Head of caudate nucleus (tissue), 42 donors: ENCODE measurements around the gene SPAG16.

Experiments used
- DNase-seq, 42 donors: peaks; one replicate each; pipeline versions ENCODE4 v3.0.0 to v3.0.0-alpha.2; 2020 to 2021; ENCODE audit warnings: mixed read lengths in 7 of 42
- intact Hi-C: fragments of 100-400 bp; cut with DNase I; formaldehyde crosslinking; loops from one replicate; pipeline ENCODE4 v1.15.0; 2022

Gene SPAG16

GRCh38 chr2:214169281-214169680, 885.0 kb downstream of the SPAG16 start:
- intact Hi-C loops: no loop called here
- DNase-seq: no peak

DNA sequence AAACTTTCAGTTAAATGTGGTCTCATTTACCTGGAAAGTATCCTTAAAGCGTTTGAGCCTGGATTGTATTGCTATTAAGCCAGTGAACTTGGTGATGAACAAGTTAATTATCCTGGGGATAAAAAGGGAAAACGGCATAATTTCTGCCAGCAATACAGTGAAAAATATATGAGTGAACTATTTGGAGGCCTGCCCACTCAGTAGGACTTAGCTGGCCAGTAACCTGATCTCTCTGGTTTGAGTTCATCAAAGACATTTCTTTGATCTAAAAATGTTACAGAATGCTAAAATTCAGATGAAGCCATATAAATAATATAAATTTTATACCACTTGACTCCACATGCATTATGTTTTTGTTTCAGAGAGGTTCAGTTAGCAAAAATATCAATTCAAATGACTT, 885.5 kb downstream of the SPAG16 start:
- intact Hi-C loops: no loop called here

GRCh38 chr2:214174563-214174962, 890.3 kb downstream of the SPAG16 start:
- DNase-seq: no peak
- intact Hi-C loops: no loop called here

More for the DNA sequence above, 885.5 kb downstream of the SPAG16 start:
- no peak for DNase-seq

DNA sequence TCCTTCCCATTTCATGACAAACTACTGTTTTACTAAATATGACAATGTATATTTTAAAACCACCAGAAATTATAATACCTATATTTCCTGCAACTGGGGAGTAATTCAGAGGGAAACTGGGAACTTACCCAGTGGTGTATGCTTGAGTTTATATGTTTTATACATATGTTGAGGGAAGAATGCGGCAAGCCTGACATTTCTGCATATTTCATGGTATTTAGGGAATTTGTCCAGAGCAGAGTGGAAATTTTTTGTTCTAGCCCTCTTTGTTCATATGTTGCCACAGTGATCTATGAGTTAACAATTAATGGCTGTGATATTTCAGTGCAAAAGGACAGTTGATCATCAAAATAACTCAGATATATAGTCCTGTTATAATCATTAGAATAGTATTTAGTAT, 895.8 kb downstream of the SPAG16 start:
- DNase-seq: no peak
- intact Hi-C loops: no loop called here

- intact Hi-C loops: no loop called here
- no peak for DNase-seq
Observed at GRCh38 chr2:214180686-214181085, 896.4 kb downstream of the SPAG16 start.

DNA sequence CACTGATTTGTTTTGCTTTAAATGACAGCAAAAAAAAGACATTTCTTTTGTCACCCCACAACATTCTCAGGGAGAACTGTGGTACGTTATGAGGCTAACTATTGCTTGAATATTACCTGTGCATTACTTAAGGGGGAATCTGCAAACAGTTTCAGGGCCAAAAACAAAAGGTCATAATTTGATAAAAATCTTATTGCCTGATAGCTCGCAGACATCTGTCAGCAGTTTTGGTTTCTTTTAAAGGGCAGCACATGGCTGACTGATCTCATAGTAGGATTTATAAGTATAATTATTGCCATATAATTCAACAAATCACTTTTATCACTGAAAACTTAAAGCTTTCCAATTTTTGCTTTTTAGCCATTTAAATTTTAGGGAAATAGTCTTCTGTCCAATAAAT, 900.2 kb downstream of the SPAG16 start:
- intact Hi-C loops: no loop called here

GRCh38 chr2:214185546-214185945, 901.3 kb downstream of the SPAG16 start:
- intact Hi-C loops: no loop called here
- no peak for DNase-seq

More for the DNA sequence above, 900.2 kb downstream of the SPAG16 start:
- no peak for DNase-seq

- intact Hi-C loops: no loop called here
- no peak for DNase-seq
Observed at GRCh38 chr2:214192711-214193110, 908.4 kb downstream of the SPAG16 start.

- intact Hi-C loops: no loop called here
- no peak for DNase-seq
Observed at GRCh38 chr2:214193943-214194342, 909.7 kb downstream of the SPAG16 start.

DNA sequence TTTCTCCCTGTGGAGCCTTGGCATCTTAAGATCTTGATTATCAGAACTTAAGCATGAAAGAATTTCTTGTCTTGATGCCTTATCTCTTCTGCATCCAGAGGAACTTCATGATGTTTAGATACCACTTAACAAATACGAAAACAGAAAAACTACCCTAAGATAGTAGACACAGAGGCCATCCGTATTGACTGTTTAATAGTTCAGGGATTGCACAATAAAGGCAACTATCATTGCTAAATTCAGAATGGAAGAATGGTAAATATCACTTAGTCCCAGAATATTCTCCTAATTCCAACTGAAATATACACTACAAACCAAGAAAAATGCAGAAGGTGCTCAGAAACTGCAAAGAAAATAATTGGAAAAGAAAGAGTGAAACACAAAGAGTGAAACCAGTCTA, 912.0 kb downstream of the SPAG16 start:
- intact Hi-C loops: no loop called here
- no peak for DNase-seq

DNA sequence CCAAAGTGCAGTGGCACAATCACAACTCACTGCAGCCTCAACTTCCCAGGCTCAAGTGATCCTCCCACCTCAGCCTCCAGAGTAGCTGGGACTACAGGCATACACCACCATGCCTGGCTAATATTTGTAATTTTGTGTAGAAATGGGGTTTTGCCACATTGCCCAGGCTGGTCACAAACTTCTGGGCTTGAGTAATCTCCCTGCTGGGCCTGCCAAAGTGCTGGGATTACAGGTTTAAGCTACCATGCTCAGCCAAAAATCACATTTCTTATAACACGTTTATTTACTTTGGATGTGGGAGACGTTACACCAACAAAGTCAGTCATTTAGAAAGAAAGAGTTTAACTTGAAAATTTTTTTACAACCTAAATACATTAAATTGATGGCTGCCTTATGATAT, 917.6 kb downstream of the SPAG16 start:
- DNase-seq: no peak
- intact Hi-C loops: no loop called here

DNA sequence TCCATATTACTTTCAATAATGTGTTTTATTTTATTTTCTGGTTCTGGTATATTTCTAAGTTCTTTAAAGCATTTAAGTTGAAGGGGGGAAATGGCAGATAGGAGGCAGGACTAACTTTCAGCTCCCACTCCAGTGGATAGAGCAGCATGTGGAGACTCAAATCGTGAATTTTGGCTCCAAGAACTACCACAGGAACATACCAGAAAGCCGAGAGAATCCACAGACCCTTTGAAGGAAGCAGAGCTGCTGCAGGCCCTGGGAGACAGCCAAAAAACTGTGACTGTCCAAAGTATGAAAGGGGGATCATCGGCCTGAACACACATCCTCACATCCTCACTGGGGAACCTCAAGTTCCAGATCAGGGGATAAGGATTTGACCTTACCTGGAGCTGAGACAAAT, 919.0 kb downstream of the SPAG16 start:
- intact Hi-C loops: no loop called here
- DNase-seq: no peak

DNA sequence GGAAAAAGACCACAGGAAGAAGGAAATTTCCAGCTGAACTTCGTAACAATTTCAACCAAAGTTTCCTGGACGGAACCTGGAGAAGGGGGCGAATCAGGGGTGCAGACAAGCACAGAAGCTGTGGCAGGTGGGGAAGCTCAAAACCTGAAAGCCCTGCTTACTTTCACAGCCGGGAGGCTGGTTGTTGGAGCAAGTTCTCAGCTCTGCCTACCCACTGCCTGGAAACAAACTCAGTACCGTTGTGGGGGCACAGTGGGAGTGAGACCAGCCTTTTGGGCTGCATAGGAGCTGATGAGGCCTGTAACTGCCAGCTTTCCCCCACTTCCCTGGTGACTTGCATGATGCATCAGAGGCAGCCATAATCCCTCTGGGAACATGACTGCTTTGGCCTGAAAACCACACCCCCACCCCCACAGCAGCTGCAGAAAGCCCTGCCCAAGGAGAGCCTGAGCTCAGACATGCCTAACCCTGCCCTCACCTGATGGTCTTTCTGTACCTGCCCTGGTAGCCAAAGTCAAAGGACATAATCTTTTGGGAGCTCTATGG, 919.6 kb downstream of the SPAG16 start:
- no peak for DNase-seq
- intact Hi-C loops: no loop called here

GRCh38 chr2:214215107-214215506, 930.8 kb downstream of the SPAG16 start:
- DNase-seq: no peak
- intact Hi-C loops: no loop called here

GRCh38 chr2:214217136-214217535, 932.9 kb downstream of the SPAG16 start:
- intact Hi-C loops: no loop called here
- no peak for DNase-seq

- DNase-seq: no peak
- intact Hi-C loops: no loop called here
Observed at GRCh38 chr2:214217599-214217998, 933.3 kb downstream of the SPAG16 start.

GRCh38 chr2:214220251-214220650, 936.0 kb downstream of the SPAG16 start:
- no peak for DNase-seq
- intact Hi-C loops: no loop called here

DNA sequence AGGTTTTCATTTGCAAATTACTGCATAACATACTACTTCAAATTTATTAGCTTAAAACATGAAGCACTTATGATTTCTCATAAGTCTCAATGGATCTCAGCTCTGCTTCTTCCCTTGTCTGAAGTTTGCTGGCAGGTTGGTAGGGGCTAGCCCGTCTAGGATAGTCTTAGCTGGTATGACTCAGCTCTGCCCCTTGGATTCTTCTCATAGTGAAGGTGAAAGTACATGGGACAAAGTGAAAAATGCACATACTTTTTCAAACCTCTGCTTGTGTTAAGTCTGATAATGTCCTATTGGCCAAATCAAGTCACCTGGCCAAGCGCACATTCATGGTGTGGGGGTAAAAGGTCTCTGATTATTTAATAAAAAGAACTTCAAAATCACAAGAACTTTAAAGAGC, 941.8 kb downstream of the SPAG16 start:
- intact Hi-C loops: no loop called here
- no peak for DNase-seq

- intact Hi-C loops: no loop called here
- DNase-seq: no peak
Observed at GRCh38 chr2:214232271-214232670, 948.0 kb downstream of the SPAG16 start.

- intact Hi-C loops: no loop called here
- no peak for DNase-seq
Observed at GRCh38 chr2:214233164-214233563, 948.9 kb downstream of the SPAG16 start.

DNA sequence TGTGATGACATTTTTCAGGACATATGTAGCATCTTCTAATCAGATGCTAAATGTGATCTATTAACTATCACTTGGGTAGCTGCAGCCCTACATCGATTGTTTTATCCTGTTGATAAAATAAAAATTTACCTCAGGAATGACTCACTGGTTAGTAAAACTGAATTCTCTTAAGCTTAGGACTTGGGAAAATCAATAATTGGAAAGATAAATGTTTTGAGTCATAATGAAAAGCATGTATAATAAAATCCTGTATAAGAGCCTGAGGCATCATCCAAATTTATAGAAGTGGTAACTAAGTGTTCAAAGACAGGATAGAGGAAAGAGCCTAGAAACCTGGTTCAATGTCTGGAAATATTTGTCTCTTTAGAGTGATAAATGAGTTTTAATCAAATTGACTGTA, 958.5 kb downstream of the SPAG16 start:
- intact Hi-C loops: no loop called here
- no peak for DNase-seq

- DNase-seq: no peak
- intact Hi-C loops: no loop called here
Observed at GRCh38 chr2:214244847-214245246, 960.6 kb downstream of the SPAG16 start.
